Panc1 (cell line): Measurements from ENCODE around the gene P2RY1.
"Not testable (repeated sequence)": the region's sequence is repeated elsewhere in the genome, so short reads cannot be mapped to it uniquely, and the experiment has no call there.

Experiments used
- POLR2AphosphoS5 ChIP-seq: IDR thresholded peaks from 2 replicates; pipeline ENCODE4 v1.6.1; 2012; ENCODE audit warnings: mild to moderate bottlenecking, low read depth, low read length, moderate library complexity
- SIN3A ChIP-seq: IDR thresholded peaks from 2 replicates; pipeline ENCODE4 v1.6.1; 2012; ENCODE audit warnings: low read depth, mild to moderate bottlenecking, low read length, moderate library complexity, borderline replicate concordance; ENCODE audit not compliant: insufficient read depth
- TCF7L2 ChIP-seq: IDR thresholded peaks from 2 replicates; pipeline ENCODE4 v1.6.1; 2011; ENCODE audit warnings: mild to moderate bottlenecking, low read depth, low read length, inconsistent platforms
- TF ChIP-seq, protein P1 (sequence below): fragments of 450-650 bp; IDR thresholded peaks from 2 replicates; pipeline ENCODE4 v1.5.1; 2017; ENCODE audit warnings: mild to moderate bottlenecking
- TF ChIP-seq, protein P2 (sequence below), 2 experiments: IDR thresholded peaks; 2 replicates each; pipeline ENCODE4 v1.6.1; 2011 to 2012; ENCODE audit warnings: low read depth in 2 of 2, control low read depth in 1 of 2, low read length in 1 of 2, mild to moderate bottlenecking in 1 of 2, moderate library complexity in 1 of 2; ENCODE audit not compliant: insufficient read depth in 1 of 2

DNA sequence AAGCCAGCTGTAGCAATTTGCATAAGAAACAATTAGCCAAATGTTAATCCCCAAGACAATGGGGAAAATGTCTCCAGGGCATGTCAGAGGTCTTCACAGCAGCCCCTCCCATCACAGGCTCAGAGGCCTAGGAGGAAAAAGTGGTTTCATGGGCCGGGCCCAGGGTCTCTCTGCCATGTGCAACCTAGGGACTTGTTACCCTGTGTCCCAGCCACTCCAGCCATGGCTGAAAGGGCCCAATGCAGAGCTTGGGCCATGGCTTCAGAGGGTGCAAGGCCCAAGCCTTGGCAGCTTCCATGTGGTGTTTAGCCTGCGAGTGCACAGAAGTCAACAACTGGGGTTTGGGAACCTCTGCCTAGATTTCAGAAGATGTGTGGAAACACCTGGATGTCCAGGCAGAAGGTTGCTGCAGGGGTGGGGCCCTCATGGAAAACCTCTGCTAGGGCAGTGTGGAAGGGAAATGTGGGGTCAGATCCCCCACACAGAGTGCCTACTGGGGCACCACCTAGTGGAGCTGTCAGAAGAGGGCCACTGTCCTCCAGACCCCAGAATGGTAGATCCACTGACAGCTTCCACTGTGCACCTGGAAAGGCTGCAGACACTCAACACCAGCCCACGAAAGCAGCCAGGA, 11.8 kb downstream of the P2RY1 start:
- TF ChIP-seq, protein P1, sequence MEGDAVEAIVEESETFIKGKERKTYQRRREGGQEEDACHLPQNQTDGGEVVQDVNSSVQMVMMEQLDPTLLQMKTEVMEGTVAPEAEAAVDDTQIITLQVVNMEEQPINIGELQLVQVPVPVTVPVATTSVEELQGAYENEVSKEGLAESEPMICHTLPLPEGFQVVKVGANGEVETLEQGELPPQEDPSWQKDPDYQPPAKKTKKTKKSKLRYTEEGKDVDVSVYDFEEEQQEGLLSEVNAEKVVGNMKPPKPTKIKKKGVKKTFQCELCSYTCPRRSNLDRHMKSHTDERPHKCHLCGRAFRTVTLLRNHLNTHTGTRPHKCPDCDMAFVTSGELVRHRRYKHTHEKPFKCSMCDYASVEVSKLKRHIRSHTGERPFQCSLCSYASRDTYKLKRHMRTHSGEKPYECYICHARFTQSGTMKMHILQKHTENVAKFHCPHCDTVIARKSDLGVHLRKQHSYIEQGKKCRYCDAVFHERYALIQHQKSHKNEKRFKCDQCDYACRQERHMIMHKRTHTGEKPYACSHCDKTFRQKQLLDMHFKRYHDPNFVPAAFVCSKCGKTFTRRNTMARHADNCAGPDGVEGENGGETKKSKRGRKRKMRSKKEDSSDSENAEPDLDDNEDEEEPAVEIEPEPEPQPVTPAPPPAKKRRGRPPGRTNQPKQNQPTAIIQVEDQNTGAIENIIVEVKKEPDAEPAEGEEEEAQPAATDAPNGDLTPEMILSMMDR: not testable (repeated sequence)
- not testable (repeated sequence) for TF ChIP-seq POLR2AphosphoS5, SIN3A, TCF7L2
- TF ChIP-seq, protein P2, sequence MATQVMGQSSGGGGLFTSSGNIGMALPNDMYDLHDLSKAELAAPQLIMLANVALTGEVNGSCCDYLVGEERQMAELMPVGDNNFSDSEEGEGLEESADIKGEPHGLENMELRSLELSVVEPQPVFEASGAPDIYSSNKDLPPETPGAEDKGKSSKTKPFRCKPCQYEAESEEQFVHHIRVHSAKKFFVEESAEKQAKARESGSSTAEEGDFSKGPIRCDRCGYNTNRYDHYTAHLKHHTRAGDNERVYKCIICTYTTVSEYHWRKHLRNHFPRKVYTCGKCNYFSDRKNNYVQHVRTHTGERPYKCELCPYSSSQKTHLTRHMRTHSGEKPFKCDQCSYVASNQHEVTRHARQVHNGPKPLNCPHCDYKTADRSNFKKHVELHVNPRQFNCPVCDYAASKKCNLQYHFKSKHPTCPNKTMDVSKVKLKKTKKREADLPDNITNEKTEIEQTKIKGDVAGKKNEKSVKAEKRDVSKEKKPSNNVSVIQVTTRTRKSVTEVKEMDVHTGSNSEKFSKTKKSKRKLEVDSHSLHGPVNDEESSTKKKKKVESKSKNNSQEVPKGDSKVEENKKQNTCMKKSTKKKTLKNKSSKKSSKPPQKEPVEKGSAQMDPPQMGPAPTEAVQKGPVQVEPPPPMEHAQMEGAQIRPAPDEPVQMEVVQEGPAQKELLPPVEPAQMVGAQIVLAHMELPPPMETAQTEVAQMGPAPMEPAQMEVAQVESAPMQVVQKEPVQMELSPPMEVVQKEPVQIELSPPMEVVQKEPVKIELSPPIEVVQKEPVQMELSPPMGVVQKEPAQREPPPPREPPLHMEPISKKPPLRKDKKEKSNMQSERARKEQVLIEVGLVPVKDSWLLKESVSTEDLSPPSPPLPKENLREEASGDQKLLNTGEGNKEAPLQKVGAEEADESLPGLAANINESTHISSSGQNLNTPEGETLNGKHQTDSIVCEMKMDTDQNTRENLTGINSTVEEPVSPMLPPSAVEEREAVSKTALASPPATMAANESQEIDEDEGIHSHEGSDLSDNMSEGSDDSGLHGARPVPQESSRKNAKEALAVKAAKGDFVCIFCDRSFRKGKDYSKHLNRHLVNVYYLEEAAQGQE (IDR thresholded peaks at IDR 0.05; ENCODE audit: insufficient read depth in 1 of 2, low read depth in 2 of 2, low read length in 1 of 2): not testable (repeated sequence)
